Measurements from ENCODE around the gene KIAA0040.

Gene KIAA0040

GRCh38 chr1:175124861-175125260 lies 67.7 kb downstream of the KIAA0040 start:
- no peaks in the 10 kb centered on the region for H3K79me2 ChIP-seq (ENCODE audit: insufficient read depth, low read depth)
- no peaks in the 10 kb centered on the region for H3K27me3 ChIP-seq (ENCODE audit: insufficient read depth, low read depth)
- peak overlapping the region; percentile 4; the same call in 1 of the 2 replicates for H2AFZ ChIP-seq (ENCODE audit: low read depth)
- H3K4me2 ChIP-seq, result no peak overlapping the region
- TF ChIP-seq, protein P1, sequence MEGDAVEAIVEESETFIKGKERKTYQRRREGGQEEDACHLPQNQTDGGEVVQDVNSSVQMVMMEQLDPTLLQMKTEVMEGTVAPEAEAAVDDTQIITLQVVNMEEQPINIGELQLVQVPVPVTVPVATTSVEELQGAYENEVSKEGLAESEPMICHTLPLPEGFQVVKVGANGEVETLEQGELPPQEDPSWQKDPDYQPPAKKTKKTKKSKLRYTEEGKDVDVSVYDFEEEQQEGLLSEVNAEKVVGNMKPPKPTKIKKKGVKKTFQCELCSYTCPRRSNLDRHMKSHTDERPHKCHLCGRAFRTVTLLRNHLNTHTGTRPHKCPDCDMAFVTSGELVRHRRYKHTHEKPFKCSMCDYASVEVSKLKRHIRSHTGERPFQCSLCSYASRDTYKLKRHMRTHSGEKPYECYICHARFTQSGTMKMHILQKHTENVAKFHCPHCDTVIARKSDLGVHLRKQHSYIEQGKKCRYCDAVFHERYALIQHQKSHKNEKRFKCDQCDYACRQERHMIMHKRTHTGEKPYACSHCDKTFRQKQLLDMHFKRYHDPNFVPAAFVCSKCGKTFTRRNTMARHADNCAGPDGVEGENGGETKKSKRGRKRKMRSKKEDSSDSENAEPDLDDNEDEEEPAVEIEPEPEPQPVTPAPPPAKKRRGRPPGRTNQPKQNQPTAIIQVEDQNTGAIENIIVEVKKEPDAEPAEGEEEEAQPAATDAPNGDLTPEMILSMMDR (conservative IDR thresholded peaks at IDR 0.05; ENCODE audit: low read depth, low read length), result no peak
- H3K27ac ChIP-seq, result no peak overlapping the region
- peaks cover 4% of the 10 kb centered on the region for H3K4me1 ChIP-seq (ENCODE audit: low read depth, poor library complexity, severe bottlenecking)
- no peak overlapping the region for H3K9ac ChIP-seq
- H3K36me3 ChIP-seq (ENCODE audit: insufficient read depth), result no peaks in the 10 kb centered on the region
- H4K20me1 ChIP-seq (ENCODE audit: insufficient read depth), result no peaks in the 10 kb centered on the region
- H3K4me3 ChIP-seq (IDR thresholded peaks at IDR 0.05; ENCODE audit: insufficient read depth, low read depth, low read length), result no peak overlapping the region

DNA sequence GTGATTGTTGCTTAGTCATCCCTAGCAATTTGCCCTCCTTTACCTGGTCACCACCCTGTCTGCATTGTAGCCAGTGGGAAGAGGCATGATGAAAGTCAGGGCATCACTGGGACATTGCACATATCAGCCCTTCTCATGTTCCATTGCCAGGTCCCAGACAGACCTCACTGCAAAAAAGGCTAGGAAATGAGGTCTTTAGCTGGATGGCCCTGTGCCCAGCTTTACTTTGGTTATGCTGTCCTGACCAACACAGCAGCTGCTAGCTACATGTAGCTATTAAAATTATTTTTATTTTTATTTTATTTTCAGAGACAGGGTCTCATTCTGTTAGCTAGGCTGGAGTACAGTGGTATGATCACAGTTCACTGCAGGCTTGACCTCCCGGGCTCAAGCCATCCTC lies 72.1 kb downstream of the KIAA0040 start:
- Histone ChIP-seq H3K36me3 (ENCODE audit: insufficient read depth) (no peaks in the 10 kb centered on the region), H3K9ac (no peak overlapping the region), H2AFZ (ENCODE audit: low read depth) (no peak overlapping the region), H3K79me2 (ENCODE audit: insufficient read depth, low read depth) (no peaks in the 10 kb centered on the region), H4K20me1 (ENCODE audit: insufficient read depth) (no peaks in the 10 kb centered on the region), H3K4me3 (IDR thresholded peaks at IDR 0.05; ENCODE audit: insufficient read depth, low read depth, low read length) (no peak overlapping the region), H3K27me3 (ENCODE audit: insufficient read depth, low read depth) (no peaks in the 10 kb centered on the region), H3K4me1 (ENCODE audit: low read depth, poor library complexity, severe bottlenecking) (no peaks in the 10 kb centered on the region), H3K27ac (no peak overlapping the region), H3K4me2 (no peak overlapping the region)
- TF ChIP-seq, protein P1 (conservative IDR thresholded peaks at IDR 0.05; ENCODE audit: low read depth, low read length), result no peak

GRCh38 chr1:175118375-175119367 lies 73.9 kb downstream of the KIAA0040 start:
- Histone ChIP-seq H3K79me2 (ENCODE audit: insufficient read depth, low read depth) (no peaks in the 10 kb centered on the region), H2AFZ (ENCODE audit: low read depth) (no peak overlapping the region; the same call in 1 of the 2 replicates), H3K36me3 (ENCODE audit: insufficient read depth) (no peaks in the 10 kb centered on the region), H3K4me3 (IDR thresholded peaks at IDR 0.05; ENCODE audit: insufficient read depth, low read depth, low read length) (no peak overlapping the region), H3K27ac (no peak overlapping the region), H3K9ac (no peak overlapping the region), H3K4me1 (ENCODE audit: low read depth, poor library complexity, severe bottlenecking) (no peaks in the 10 kb centered on the region), H3K4me2 (no peak overlapping the region), H4K20me1 (ENCODE audit: insufficient read depth) (no peaks in the 10 kb centered on the region), H3K27me3 (ENCODE audit: insufficient read depth, low read depth) (no peaks in the 10 kb centered on the region)
- TF ChIP-seq, protein P1 (conservative IDR thresholded peaks at IDR 0.05; ENCODE audit: low read depth, low read length), result no peak

- no peaks in the 10 kb centered on the region for H4K20me1 ChIP-seq (ENCODE audit: insufficient read depth)
These were observed 75.7 kb downstream of the KIAA0040 start for GRCh38 chr1:175116903-175117302.

More at GRCh38 chr1:175116903-175117302, 75.7 kb downstream of the KIAA0040 start:
- Histone ChIP-seq H2AFZ (ENCODE audit: low read depth) (no peak overlapping the region), H3K79me2 (ENCODE audit: insufficient read depth, low read depth) (no peaks in the 10 kb centered on the region), H3K4me2 (no peak overlapping the region), H3K9ac (no peak overlapping the region), H3K4me1 (ENCODE audit: low read depth, poor library complexity, severe bottlenecking) (no peaks in the 10 kb centered on the region), H3K27me3 (ENCODE audit: insufficient read depth, low read depth) (no peaks in the 10 kb centered on the region), H3K27ac (no peak overlapping the region), H3K36me3 (ENCODE audit: insufficient read depth) (no peaks in the 10 kb centered on the region), H3K4me3 (IDR thresholded peaks at IDR 0.05; ENCODE audit: insufficient read depth, low read depth, low read length) (no peak overlapping the region)
- TF ChIP-seq, protein P1 (conservative IDR thresholded peaks at IDR 0.05; ENCODE audit: low read depth, low read length), result no peak

Measured in KMS-11 (cell line).